Keratinocyte (primary cell): ENCODE data around the gene AOPEP. TPM values are rescaled to one million over a fixed set of nuclear protein-coding genes. Genes with fewer than 3 reads are reported as not detected.

Experiments used
- DNase-seq: peaks from one replicate; pipeline ENCODE4 v3.0.0-alpha.2; 2011; ENCODE audit warnings: low read depth, missing footprints, low spot score
- FAIRE-seq: peaks from 2 replicates; lab custom pipeline; 2011; peaks lifted over from hg19 to GRCh38; lab: Jason Lieb, UNC
- H2AFZ ChIP-seq: 2 replicates; pipeline ENCODE4 v1.6.0; 2012; ENCODE audit warnings: low read length, control low read depth, inconsistent platforms; ENCODE audit not compliant: control insufficient read depth
- H3K27ac ChIP-seq: 2 replicates; pipeline ENCODE4 v1.5.1; 2011; ENCODE audit warnings: low read length; ENCODE audit not compliant: control insufficient read depth, insufficient read depth
- H3K27me3 ChIP-seq: 3 replicates; pipeline ENCODE4 v1.6.0; 2011; ENCODE audit warnings: low read length; ENCODE audit not compliant: control insufficient read depth, insufficient read depth; ENCODE audit errors: extremely low read depth
- H3K36me3 ChIP-seq, 2 experiments: 2 replicates in 1 of 2; 3 replicates in 1 of 2; pipeline ENCODE4 v1.5.1; 2011; ENCODE audit warnings: low read length in 2 of 2, mild to moderate bottlenecking in 1 of 2; ENCODE audit not compliant: control insufficient read depth in 2 of 2, insufficient read depth in 2 of 2; ENCODE audit errors: extremely low read depth in 1 of 2
- H3K4me1 ChIP-seq: 3 replicates; pipeline ENCODE4 v1.5.1; 2011; ENCODE audit warnings: low read length; ENCODE audit not compliant: control insufficient read depth, insufficient read depth; ENCODE audit errors: extremely low read depth
- H3K4me2 ChIP-seq: 3 replicates; pipeline ENCODE4 v1.6.0; 2011; ENCODE audit warnings: low read depth, low read length; ENCODE audit not compliant: control insufficient read depth, insufficient read depth; ENCODE audit errors: extremely low read depth
- H3K4me3 ChIP-seq, 3 experiments: fragments of 200-600 bp in 1 of 3; sonication (generic) in 1 of 3; 2 replicates in 2 of 3; 3 replicates in 1 of 3; pipeline ENCODE4 v1.5.1; 2011 to 2016; ENCODE audit warnings: low read length in 3 of 3, mild to moderate bottlenecking in 3 of 3, control low read depth in 2 of 3, inconsistent platforms in 1 of 3, low read depth in 1 of 3, mixed read lengths in 1 of 3, mixed run types in 1 of 3, moderate library complexity in 1 of 3; ENCODE audit not compliant: control insufficient read depth in 2 of 3, insufficient read depth in 2 of 3; ENCODE audit errors: extremely low read depth in 1 of 3
- H3K79me2 ChIP-seq: 2 replicates; pipeline ENCODE4 v1.6.0; 2012; ENCODE audit warnings: low read length; ENCODE audit not compliant: control insufficient read depth, insufficient read depth
- H3K9ac ChIP-seq: 3 replicates; pipeline ENCODE4 v1.6.0; 2011; ENCODE audit warnings: low read length; ENCODE audit not compliant: control insufficient read depth, insufficient read depth; ENCODE audit errors: extremely low read depth
- H3K9me1 ChIP-seq: 3 replicates; pipeline ENCODE4 v1.6.0; 2011; ENCODE audit warnings: low read length; ENCODE audit not compliant: control insufficient read depth, insufficient read depth; ENCODE audit errors: extremely low read depth
- H3K9me3 ChIP-seq: 2 replicates; pipeline ENCODE4 v1.5.1; 2012; ENCODE audit warnings: low read depth, low read length; ENCODE audit not compliant: control insufficient read depth
- H4K20me1 ChIP-seq: 3 replicates; pipeline ENCODE4 v1.6.0; 2011; ENCODE audit warnings: low read length; ENCODE audit not compliant: control insufficient read depth, insufficient read depth; ENCODE audit errors: extremely low read depth
- CTCF ChIP-seq, 3 experiments: IDR thresholded peaks in 1 of 3; conservative IDR thresholded peaks in 1 of 3; optimal IDR thresholded peaks in 1 of 3; 2 replicates in 2 of 3; 3 replicates in 1 of 3; pipeline versions ENCODE3 to v1.5.1; 2011; ENCODE audit warnings: low read length in 3 of 3, mild to moderate bottlenecking in 3 of 3, moderate library complexity in 2 of 3, control low read depth in 1 of 3, inconsistent platforms in 1 of 3; ENCODE audit not compliant: insufficient read depth in 2 of 3; ENCODE audit errors: extremely low read depth in 1 of 3
- EZH2 ChIP-seq: IDR thresholded peaks from one replicate; pipeline ENCODE4 v1.6.1; 2012; ENCODE audit warnings: inconsistent platforms, mild to moderate bottlenecking, low read length, moderate library complexity
- dilution Hi-C: fragments of 300-500 bp; cut with MboI; formaldehyde crosslinking; loops from one replicate; pipeline ENCODE4 v1.7.0; 2020; ENCODE audit warnings: low sequenced_read_pairs; ENCODE audit not compliant: extremely low pct_ligation_motif_present
- polyA plus RNA-seq, 5 experiments: library from polyadenylated mRNA; depleted of rRNA in 3 of 5; stranded (reverse) in 3 of 5; stranded (forward) in 1 of 5; unstranded in 1 of 5; fragments of >200 nt; gene quantifications; 1 replicate in 1 of 5; 2 replicates in 3 of 5; 3 replicates in 1 of 5; pipeline versions ENCODE4 v1.2.1 to v1.2.3, GENCODE V29; 2011 to 2012; ENCODE audit warnings: missing spikeins in 2 of 5, low read depth in 1 of 5, low replicate concordance in 1 of 5

The AOPEP gene
- polyA plus RNA-seq, 1 donor (not counting 4 experiments of a cell fraction or from before 2014, with no cell fraction given): 27.0 TPM

- H3K9me1 ChIP-seq: no peaks in the 10 kb centered on the region
- H4K20me1 ChIP-seq: no peaks in the 10 kb centered on the region
- no peak overlapping the region for H3K4me3 ChIP-seq
- H3K36me3 ChIP-seq: no peaks in the 10 kb centered on the region
- FAIRE-seq (no peak), DNase-seq (no peak)
- no peak overlapping the region for H3K4me2 ChIP-seq
- no peaks in the 10 kb centered on the region for H3K4me1 ChIP-seq
- H3K9me3 ChIP-seq: no peaks in the 10 kb centered on the region
- dilution Hi-C loops: no loop called here
- no peaks in the 10 kb centered on the region for H3K27me3 ChIP-seq
- no peak overlapping the region for H2AFZ ChIP-seq
- H3K79me2 ChIP-seq: no peaks in the 10 kb centered on the region
- no peak for TF ChIP-seq EZH2
- no peak for TF ChIP-seq CTCF (optimal IDR thresholded peaks at IDR 0.05 in 1 of 3, IDR thresholded peaks at IDR 0.05 in 1 of 3, conservative IDR thresholded peaks at IDR 0.05 in 1 of 3; ENCODE audit: extremely low read depth in 1 of 3, insufficient read depth in 2 of 3, low read length in 3 of 3)
- no peak overlapping the region for H3K9ac ChIP-seq
- H3K27ac ChIP-seq: no peak overlapping the region
Observed at GRCh38 chr9:94977416-94977815, 250.9 kb downstream of the AOPEP start.

GRCh38 chr9:94979904-94980507 is 253.5 kb downstream of the AOPEP start:
- DNase-seq (no peak), FAIRE-seq (no peak)
- TF ChIP-seq CTCF (optimal IDR thresholded peaks at IDR 0.05 in 1 of 3, IDR thresholded peaks at IDR 0.05 in 1 of 3, conservative IDR thresholded peaks at IDR 0.05 in 1 of 3; ENCODE audit: extremely low read depth in 1 of 3, insufficient read depth in 2 of 3, low read length in 3 of 3) (no peak), EZH2 (no peak)
- H3K36me3 ChIP-seq: no peaks in the 10 kb centered on the region
- no peaks in the 10 kb centered on the region for H3K9me3 ChIP-seq
- no peak overlapping the region for H3K9ac ChIP-seq
- dilution Hi-C loops: no loop called here
- no peak overlapping the region for H2AFZ ChIP-seq
- no peaks in the 10 kb centered on the region for H3K27me3 ChIP-seq
- H3K4me3 ChIP-seq: no peak overlapping the region
- no peaks in the 10 kb centered on the region for H4K20me1 ChIP-seq
- H3K4me1 ChIP-seq: no peaks in the 10 kb centered on the region
- no peaks in the 10 kb centered on the region for H3K79me2 ChIP-seq
- H3K9me1 ChIP-seq: no peaks in the 10 kb centered on the region
- no peak overlapping the region for H3K4me2 ChIP-seq
- H3K27ac ChIP-seq: no peak overlapping the region
